Occipital lobe (tissue), 2 donors: Measurements from ENCODE around the gene KDF1. TPM values are rescaled to one million over a fixed set of nuclear protein-coding genes. Genes with fewer than 3 reads are reported as not detected.
"Not testable (repeated sequence)": the region's sequence is repeated elsewhere in the genome, so short reads cannot be mapped to it uniquely, and the experiment has no call there.

ENCODE experiments used
- DNase-seq: peaks from one replicate; lab custom pipeline; 2025; lab: John Stamatoyannopoulos, UW
- total RNA-seq: library from RNA; depleted of rRNA; stranded (reverse); fragments of >200 nt; gene quantifications from one replicate; pipeline ENCODE4 v1.2.3, GENCODE V29; 2014

KDF1 gene
- total RNA-seq, 1 donor from 2014 or later, result not detected

- no peak for DNase-seq
These were observed 3.9 kb downstream of the KDF1 start for GRCh38 chr1:26956321-26956720.

DNA sequence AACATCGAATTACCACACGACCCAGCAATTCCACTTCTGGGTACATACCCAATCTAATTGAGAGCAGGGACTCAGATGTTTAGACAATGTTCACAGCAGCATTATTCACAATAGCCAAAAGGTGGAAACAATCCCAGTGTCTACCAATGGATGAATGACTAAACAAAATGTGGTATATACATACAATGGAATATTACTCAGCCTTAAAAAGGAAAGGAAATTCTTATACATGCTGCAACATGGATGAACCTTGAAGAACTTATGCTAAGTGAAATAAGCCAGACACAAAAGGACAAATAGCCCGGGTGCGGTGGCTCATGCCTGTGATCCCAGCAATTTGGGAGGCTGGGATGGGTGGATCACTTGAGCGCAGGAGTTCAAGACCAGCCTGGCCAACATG is 6.9 kb downstream of the KDF1 start:
- no peak for DNase-seq

GRCh38 chr1:26951821-26952497 is 8.3 kb downstream of the KDF1 start:
- DNase-seq, result no peak

DNA sequence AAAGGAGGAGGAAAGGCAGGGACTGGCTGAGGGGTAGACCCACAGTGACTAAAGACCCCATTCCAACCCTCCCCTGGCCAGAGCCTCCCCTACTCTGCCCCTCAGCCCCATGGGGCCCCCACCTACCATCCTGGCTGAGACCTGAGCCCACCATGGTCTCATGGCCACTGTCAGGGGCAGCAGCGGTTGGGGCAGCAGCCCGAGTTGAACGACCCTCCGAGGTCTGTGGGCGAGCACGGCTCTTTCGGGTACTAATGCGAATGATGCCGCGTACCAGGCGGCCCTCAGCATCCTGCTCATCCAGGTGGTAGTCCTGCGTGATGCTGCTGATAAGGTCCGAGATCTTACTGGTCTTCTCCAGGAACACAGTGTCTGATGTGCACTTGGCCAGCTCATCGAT is 9.1 kb downstream of the KDF1 start:
- no peak for DNase-seq

- DNase-seq, result no peak
These were observed 9.7 kb downstream of the KDF1 start for GRCh38 chr1:26950602-26951001.

DNA sequence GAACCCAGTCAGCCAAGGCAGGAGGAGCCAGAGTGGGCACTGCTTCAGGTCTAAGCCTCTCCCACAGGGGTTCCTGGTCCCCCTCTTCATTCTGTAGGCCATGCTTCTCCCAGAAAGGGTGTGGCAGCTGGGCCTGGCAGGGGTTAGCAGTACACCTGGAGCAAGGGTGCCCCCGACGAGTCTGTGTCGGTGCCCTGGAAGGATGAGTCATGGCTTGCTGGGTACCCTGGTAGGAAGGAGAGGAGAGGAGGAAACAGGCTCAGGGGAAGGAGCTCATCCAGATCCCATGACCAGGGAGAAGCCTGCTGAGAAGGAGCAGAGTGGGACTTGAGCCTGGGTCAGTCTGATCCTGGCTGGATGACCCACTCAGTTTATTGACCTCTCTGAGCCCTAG is 10.3 kb downstream of the KDF1 start:
- no peak for DNase-seq

DNA sequence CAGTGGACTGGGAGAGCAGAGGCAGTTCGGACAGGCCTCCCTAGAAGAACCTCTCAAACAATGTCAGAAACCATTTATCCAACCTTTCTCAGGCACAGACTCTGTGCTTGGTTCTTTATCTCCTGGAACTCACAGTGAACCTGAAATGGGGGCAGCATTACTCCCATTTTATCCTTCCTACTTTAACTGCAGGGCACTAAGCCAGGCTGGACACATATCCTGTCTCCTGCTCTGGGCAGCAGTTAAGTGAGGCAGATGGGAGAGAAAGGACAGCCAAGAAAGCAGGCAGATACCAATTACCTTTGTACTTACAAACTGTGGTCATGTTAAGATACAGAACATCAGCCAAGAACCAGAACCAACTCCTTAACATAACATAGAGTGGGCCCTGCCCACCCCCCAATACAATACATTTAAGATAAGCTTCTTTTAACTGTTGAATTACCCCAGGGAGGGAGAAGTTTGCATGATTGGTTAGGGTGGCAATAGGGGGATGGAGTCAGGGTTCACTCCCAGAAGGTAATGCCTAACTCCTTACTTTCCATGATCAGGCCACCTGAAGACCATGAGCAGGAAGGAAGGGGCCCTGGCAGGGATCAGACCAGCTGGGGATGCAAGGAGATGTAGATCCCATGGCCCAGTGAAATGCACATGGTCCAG is 10.9 kb downstream of the KDF1 start:
- no peak for DNase-seq

GRCh38 chr1:26948725-26949057 is 11.6 kb downstream of the KDF1 start:
- DNase-seq, result not testable (repeated sequence)

DNA sequence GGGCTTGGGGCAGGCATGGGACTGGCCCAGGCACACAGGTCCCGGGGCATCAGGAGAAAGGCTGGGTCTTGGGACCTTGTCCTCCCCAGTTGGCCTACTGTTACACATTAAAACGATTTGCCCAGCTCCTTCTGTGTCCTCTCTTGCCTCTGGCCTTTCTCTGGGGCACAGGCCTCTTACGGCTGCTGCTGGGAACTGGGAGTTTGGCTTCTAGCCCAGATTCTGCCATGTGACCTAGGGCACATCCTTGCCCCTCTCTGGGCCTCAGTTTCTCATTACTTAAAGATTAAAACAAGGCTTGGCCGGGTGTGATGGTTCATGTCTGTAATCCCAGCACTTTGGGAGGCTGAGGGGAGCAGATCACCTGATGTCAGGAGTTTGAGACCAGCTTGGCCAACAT is 14.0 kb downstream of the KDF1 start:
- DNase-seq, result no peak

DNA sequence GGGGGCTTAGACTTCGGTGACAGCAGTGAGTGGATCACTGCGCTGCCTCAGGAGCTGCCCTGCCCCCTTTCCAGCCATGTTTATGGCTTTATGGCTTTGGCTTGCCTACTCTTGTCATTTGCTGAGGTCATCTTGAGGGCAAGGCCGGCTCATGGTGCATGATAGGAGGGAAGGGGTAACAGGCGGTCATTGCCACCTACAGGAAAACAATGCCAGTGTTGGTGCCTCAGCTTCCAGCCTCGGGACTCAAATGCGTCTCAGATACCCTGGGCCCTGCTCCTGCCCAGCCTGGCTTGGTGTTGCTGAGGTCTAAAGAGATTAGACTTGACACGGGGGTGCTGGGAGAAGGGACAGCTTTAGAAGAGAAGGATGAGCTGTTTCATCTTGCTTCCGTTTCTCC is 14.5 kb downstream of the KDF1 start:
- no peak for DNase-seq

GRCh38 chr1:26945138-26945537 is 15.1 kb downstream of the KDF1 start:
- DNase-seq, result no peak

GRCh38 chr1:26942656-26943055 is 17.6 kb downstream of the KDF1 start:
- DNase-seq, result no peak

DNA sequence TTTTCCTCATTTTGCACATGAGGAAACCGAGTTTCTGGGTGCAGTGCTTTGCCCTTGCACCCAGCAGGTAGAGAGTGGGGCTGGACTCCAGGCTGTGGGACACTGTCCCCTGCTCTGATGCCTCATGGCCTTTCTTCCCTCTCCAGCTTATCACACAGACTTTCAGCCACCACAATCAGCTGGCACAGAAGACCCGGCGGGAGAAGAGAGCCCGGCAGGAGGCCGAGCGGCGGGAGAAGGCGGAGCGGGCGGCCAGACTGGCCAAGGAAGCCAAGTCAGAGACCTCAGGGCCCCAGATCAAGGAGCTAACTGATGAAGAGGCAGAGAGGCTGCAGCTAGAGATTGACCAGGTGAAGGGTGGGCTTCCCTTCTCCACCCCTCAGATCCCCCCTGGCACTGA is 19.0 kb downstream of the KDF1 start:
- no peak for DNase-seq

- no peak for DNase-seq
These were observed 21.6 kb downstream of the KDF1 start for GRCh38 chr1:26938659-26939025.

DNA sequence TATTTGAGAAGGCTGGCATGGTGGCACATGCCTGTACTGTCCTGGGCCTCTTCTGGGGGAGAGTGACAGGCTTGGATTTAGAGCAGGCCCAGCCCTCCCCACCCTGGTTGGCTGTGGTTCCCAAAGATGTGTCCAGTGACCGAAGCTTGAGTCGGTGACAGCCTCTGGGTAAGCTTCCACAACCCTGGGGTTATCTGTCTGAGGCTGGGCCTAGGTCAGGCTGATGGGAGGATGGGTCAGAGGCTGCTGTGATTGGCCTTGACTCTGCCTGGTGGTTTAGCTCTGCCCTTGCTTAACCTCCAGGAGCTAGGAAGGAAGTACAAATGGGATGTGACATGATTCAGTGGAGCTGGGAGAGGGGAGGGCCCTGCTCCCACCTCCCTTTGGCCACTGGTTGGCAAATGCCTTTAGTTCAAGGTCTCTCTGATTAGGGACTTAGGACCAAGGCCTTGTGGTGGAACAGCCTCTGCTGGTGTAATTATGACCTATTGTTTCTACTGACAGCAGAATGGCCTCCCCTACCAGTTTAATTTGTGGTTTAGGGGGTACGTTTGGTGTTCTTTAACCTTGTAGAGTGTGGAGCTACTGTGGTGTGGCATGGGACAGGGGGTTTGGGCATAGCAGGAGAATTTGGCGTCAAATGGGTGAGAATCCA is 22.1 kb downstream of the KDF1 start:
- no peak for DNase-seq

GRCh38 chr1:26936823-26937222 is 23.4 kb downstream of the KDF1 start:
- no peak for DNase-seq

DNA sequence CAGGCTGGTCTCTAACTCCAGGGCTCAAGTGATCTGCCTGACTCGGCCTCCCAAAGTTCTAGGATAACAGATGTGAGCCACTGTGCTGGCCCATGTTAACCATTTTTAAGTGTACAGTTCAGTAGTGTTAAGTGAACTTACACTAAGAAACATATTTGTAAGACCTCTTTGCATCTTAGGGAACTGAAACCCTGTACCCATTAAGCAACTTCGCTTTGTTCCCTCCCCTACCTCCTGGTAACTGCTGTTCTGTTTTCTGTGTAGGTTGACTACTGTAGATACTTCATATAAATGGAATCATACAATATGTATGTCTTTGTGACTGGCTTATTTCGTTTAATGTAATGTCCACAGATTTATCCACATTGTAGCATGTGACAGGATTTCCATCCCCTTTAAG is 27.7 kb downstream of the KDF1 start:
- no peak for DNase-seq

GRCh38 chr1:26923711-26924110 is 36.6 kb downstream of the KDF1 start:
- DNase-seq, result no peak

GRCh38 chr1:26922901-26923300 is 37.4 kb downstream of the KDF1 start:
- DNase-seq, result no peak

DNA sequence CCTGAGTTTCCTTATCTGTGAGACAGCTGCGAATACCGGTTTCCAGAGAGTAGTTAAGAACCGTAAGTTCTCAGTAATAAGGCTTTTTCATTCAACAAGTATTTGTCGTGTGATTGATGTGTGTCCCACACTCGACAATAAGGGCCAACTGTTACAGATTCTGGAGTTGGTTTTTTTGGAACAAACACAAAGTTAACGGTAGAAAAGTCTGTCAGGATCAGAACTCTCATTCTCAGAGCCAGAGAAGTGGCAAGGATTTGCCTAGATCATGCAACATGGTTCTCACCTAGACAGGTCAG is 37.9 kb downstream of the KDF1 start:
- no peak for DNase-seq

DNA sequence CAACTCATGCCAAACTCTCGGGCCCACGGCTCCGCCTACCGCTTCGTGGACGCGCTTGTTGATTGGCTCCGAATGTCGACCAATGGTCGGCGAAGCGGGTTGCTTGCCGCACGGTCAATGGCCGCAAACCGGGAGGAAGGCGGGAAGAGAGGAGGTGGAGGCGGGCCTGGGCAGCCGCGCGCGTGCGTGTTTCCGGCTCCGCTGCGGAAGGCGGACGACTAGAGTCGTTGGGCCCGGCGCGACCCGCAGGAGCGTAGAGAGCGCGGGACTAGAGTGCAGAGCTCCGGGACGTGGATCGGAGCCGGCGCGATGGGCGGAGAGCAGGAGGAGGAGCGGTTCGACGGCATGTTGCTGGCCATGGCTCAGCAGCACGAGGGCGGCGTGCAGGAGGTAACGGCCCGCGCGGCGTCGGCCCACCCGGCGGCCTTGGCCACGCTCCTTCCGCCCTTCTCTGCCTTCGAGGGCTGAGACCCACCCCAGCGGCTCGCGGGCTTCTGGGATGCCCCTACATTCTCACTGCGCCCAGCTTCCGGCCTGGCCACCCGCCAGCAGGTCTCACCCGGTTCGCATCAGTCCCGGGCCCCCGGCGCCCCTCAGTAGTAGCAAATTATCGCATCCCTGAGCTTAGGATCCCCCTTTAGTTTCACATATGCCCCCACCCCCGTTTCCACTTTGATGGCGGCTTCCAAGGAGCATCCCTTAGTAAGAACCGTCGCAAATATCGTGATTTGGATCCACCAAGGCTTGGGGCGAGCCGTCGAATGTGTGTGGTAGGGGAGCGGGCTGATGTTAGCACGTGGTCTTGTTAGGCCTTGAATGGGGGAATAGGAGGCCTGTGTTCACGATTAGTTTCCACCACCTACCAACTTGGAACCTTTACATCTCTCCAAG is 38.5 kb downstream of the KDF1 start, which contains the start of gene NUDC:
NUDC (plus strand) TSS at position 204 of the 891 bp plus-strand sequence; CDS start at position 310, 106 bp downstream.
- DNase-seq, result peak; percentile 98

DNA sequence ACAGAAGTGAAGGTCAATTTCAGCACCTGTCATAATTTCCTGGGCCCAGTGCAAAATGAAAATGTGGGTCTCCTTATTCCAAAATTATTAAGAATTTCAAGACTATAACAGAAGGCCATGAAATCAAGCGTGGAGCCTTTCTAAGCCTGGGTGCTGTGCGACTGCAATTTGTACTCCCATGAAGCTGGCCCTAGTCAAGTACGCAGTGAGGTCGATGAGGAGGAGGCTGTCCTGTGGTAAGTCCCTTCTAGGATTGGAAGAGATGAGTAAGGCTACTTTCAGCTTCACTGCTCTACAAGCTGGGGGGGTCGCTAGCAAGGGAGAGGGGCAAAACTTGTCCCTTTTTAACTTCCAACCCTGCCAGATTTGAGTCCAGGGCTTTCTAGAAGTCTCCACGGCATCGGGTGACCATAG is 39.1 kb downstream of the KDF1 start:
- no peak for DNase-seq
